Ascending aorta (tissue), 2 donors: ENCODE measurements around the gene ASTN1. TPM values are rescaled to one million over a fixed set of nuclear protein-coding genes. Genes with fewer than 3 reads are reported as not detected.

Experiments used
- DNase-seq, 2 donors: peaks; one replicate each; pipeline ENCODE4 v3.0.0-alpha.2; 2019; ENCODE audit warnings: low spot score in 2 of 2
- H3K27ac ChIP-seq, 2 donors: fragments of 200-600 bp; sonication (generic); one replicate each; pipeline ENCODE4 v1.5.1; 2016 to 2017; ENCODE audit warnings: mild to moderate bottlenecking in 1 of 2
- H3K27me3 ChIP-seq: fragments of 200-600 bp; sonication (generic); one replicate; pipeline ENCODE4 v1.5.1; 2017
- H3K36me3 ChIP-seq, 2 donors: fragments of 200-600 bp; sonication (generic); one replicate each; pipeline ENCODE4 v1.5.1; 2016
- H3K4me1 ChIP-seq, 2 donors: fragments of 200-600 bp; sonication (generic); one replicate each; pipeline ENCODE4 v1.5.1; 2016 to 2017; ENCODE audit warnings: mild to moderate bottlenecking in 1 of 2
- H3K4me3 ChIP-seq, 2 donors: fragments of 200-600 bp; sonication (generic); one replicate each; pipeline ENCODE4 v1.5.1; 2016 to 2017; ENCODE audit warnings: mild to moderate bottlenecking in 1 of 2
- H3K9me3 ChIP-seq, 2 donors: fragments of 200-600 bp; sonication (generic); one replicate each; pipeline ENCODE4 v1.5.1; 2016
- CTCF ChIP-seq, 3 experiments: fragments of 200-600 bp in 2 of 3; fragments of 450-650 bp in 1 of 3; sonication (generic) in 2 of 3; IDR thresholded peaks; one replicate each; pipeline ENCODE4 v1.5.1; 2016 to 2019; ENCODE audit warnings: antibody characterized with exemption in 3 of 3, mild to moderate bottlenecking in 1 of 3, moderate library complexity in 1 of 3
- intact Hi-C: fragments of 100-400 bp; cut with DNase I; formaldehyde crosslinking; loops from one replicate; pipeline ENCODE4 v1.15.1; 2023
- total RNA-seq: library from RNA; depleted of rRNA; stranded (reverse); fragments of >200 nt; gene quantifications from one replicate; pipeline ENCODE4 v1.1.0, GENCODE V29; 2016

Gene ASTN1
- total RNA-seq, 1 donor from 2014 or later: 0.32 TPM

DNA sequence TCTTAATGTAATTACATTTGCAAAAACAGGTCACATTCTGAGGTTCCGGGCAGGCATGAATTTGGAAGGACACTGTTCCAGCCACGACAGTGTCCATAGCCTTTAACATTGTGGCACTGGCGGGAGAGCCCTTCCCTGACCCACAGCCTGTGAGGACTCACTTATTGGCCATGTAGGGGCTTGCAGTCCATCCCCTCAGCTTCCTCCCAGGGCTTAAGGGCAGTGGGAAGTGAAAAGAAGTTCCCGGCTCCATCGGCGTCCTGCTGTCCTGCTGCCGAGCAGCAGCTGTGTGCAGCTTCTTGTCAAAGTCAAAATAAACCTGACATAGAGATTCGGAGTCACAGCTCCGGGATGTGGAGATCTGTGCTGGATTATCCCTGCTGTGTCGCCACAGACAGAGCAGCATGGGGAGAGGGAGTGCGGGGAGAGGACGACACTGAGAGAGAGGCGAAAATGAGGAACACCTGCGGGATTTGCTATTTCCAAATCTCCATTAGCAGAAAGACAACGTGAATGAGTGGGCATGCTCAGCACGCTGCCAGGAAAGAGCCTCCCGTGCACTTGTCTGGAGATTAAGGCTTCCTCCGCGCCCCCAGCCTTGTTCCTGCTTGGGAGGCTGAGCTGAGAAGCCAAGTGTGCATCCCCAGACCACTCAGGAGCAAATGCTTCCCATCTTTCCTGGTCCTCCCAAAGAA lies 260.3 kb downstream of the ASTN1 start:
- intact Hi-C loops: no loop called here
- Histone ChIP-seq H3K4me1 (no peaks in the 10 kb centered on the region), H3K27ac (no peak overlapping the region), H3K36me3 (no peaks in the 10 kb centered on the region), H3K27me3 (no peaks in the 10 kb centered on the region), H3K9me3 (no peaks in the 10 kb centered on the region), H3K4me3 (no peak overlapping the region)
- no peak for TF ChIP-seq CTCF (IDR thresholded peaks at IDR 0.05)
- no peak for DNase-seq

DNA sequence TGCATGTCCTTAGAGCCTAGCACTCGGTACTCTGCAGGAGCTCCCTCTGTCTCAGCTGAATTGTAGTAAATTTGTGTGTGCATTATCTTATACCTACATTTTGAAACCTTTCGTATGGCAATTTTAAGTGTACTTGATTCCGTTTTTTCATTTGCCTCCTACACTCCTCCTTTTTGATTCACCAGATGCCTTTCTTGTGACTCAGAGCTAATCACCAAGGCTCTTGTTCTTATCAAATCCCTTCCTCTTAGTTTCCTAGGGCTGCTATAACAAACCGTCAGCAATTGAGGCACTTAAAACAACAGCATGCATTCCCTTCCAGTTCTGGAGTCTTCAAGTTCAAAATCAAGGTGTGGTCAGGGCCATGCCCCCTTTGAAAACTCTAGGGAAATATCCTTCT lies 261.0 kb downstream of the ASTN1 start:
- no peak overlapping the region for H3K27ac ChIP-seq
- H3K4me3 ChIP-seq: no peak overlapping the region
- H3K9me3 ChIP-seq: no peaks in the 10 kb centered on the region
- intact Hi-C loops: no loop called here
- no peak for TF ChIP-seq CTCF (IDR thresholded peaks at IDR 0.05)
- no peak for DNase-seq
- no peaks in the 10 kb centered on the region for H3K36me3 ChIP-seq
- H3K27me3 ChIP-seq: no peaks in the 10 kb centered on the region
- no peaks in the 10 kb centered on the region for H3K4me1 ChIP-seq

DNA sequence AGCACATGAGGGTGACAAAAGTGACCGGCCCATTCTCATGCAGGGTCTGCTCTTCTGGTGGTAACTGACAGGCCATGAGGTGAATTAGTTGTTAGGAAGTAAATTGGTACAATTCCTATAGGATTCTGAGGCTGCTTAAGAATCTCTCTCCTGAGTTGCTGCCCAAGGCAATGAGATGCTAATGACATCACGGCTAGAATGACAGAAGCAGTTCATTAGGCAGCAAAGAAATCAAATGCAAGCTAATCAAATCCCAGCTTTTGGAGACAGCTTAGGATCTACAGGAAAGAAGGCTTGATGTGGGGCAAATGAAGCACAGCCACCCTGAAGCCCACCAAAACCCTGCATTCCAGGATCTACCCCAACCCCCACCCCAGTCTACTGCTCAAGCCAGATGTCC lies 265.2 kb downstream of the ASTN1 start:
- DNase-seq: no peak
- H3K4me1 ChIP-seq: no peaks in the 10 kb centered on the region
- H3K27ac ChIP-seq: no peak overlapping the region
- H3K4me3 ChIP-seq: no peak overlapping the region
- intact Hi-C loops: loop anchor here (5.0 kb wide), 2 partner anchors 883 to 1048 kb away; no protein-coding TSS in a partner anchor
- no peak for TF ChIP-seq CTCF (IDR thresholded peaks at IDR 0.05)
- no peaks in the 10 kb centered on the region for H3K36me3 ChIP-seq
- H3K27me3 ChIP-seq: no peaks in the 10 kb centered on the region
- H3K9me3 ChIP-seq: no peaks in the 10 kb centered on the region

DNA sequence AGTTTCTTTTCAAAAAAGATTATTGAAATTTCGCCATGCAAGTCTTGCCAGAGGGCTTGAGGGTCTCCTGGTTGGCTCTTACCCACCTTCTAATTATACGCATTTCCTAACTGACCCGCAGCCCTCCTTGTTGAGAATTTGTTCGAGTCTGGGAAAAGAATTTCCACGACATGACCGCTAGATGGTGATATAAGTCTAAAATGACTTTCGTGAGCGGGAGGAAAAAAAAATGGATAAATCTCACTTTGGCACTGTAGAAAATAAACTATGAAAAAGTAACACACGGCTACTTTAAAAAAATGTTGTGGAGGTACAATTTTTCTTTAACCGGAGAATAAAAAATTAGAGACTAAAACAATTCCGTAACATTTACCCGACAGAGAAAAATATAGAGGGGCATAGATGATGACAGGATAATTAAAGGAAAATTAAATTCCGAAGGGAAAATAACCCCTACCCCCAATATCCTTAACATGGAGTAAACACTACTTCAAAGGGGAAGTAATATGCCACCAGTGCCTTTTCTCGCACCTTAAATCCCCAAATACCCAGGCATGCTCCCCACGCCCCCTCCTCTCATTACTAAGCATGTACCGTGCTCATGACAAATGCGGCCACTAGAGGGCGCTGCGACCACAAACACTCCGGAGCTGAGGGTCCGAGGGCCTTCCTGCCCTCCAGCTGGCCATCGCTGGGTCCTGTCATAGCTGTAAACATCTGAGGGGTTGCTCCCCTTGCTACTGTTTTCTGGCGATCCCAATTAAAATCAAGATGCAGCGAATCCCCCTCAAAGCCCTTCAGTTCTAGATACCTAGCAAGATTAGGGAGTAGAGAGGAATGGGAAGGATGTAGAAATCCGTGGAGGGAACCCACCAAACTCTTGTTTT lies 266.9 kb downstream of the ASTN1 start:
- Histone ChIP-seq H3K36me3 (no peaks in the 10 kb centered on the region), H3K4me3 (peak overlapping the region; percentile 31 to 35), H3K27me3 (no peaks in the 10 kb centered on the region), H3K27ac (no peak overlapping the region), H3K4me1 (no peaks in the 10 kb centered on the region), H3K9me3 (no peaks in the 10 kb centered on the region)
- DNase-seq: no peak
- peak; percentile 47 to 66 (median 64) for TF ChIP-seq CTCF (IDR thresholded peaks at IDR 0.05)
- intact Hi-C loops: loop anchor here (1.0 to 5.0 kb wide), 3 partner anchors 284 to 1050 kb away; no protein-coding TSS in a partner anchor

- TF ChIP-seq CTCF (IDR thresholded peaks at IDR 0.05): no peak
- H3K4me1 ChIP-seq: no peaks in the 10 kb centered on the region
- H3K4me3 ChIP-seq: no peak overlapping the region
- H3K9me3 ChIP-seq: no peaks in the 10 kb centered on the region
- intact Hi-C loops: loop anchor here (5.0 kb wide), 2 partner anchors 886 to 1051 kb away; no protein-coding TSS in a partner anchor
- DNase-seq: no peak
- H3K36me3 ChIP-seq: no peaks in the 10 kb centered on the region
- H3K27me3 ChIP-seq: no peaks in the 10 kb centered on the region
- H3K27ac ChIP-seq: no peak overlapping the region
Measured at GRCh38 chr1:176896216-176896615, 268.3 kb downstream of the ASTN1 start.
